Activated CD4-positive, alpha-beta T cell treated with anti-CD3 and anti-CD28 coated beads for 48 hours (primary cell): ENCODE data around the gene FAM8A1.
"Not testable (repeated sequence)": the region's sequence is repeated elsewhere in the genome, so short reads cannot be mapped to it uniquely, and the experiment has no call there.

Experiments
- DNase-seq: peaks from one replicate; pipeline ENCODE4 v3.0.0-alpha.2; 2020

Gene FAM8A1, protein sequence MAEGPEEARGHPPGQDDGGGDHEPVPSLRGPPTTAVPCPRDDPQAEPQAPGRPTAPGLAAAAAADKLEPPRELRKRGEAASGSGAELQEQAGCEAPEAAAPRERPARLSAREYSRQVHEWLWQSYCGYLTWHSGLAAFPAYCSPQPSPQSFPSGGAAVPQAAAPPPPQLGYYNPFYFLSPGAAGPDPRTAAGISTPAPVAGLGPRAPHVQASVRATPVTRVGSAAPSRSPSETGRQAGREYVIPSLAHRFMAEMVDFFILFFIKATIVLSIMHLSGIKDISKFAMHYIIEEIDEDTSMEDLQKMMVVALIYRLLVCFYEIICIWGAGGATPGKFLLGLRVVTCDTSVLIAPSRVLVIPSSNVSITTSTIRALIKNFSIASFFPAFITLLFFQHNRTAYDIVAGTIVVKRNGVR

DNA sequence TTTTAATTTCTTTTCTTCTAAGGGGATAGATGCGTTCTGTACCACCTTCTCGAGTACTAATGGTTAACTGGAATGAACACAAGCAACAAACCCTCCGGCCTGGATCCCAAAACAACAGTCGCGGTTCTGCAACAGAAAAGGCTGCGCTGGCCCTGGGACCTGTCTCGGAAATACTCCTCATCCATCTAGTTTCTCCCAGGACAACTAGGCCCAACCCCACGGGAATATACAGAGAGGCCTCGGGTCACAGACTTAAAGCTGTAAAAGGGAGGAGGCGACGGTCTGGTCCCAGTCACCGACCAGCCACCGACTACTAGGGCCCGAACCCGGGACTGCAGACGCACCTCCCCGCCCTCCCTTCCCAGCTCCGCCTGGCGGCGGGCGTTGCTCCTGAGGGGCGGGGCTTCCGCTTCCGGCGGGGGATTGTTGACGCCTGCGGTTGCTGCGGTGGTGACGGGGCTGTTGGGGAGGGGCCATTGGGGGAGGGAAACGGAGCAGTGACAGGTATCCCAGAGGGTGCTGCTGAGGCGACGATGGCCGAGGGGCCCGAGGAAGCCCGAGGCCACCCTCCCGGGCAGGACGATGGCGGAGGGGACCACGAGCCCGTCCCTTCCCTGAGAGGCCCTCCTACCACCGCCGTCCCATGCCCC is at the start of gene FAM8A1:
Gene FAM8A1 (plus strand): TSS at position 426 of the 650 bp plus-strand sequence. CDS start 108 bp downstream, at position 534.
- peak; percentile 98 for DNase-seq

DNA sequence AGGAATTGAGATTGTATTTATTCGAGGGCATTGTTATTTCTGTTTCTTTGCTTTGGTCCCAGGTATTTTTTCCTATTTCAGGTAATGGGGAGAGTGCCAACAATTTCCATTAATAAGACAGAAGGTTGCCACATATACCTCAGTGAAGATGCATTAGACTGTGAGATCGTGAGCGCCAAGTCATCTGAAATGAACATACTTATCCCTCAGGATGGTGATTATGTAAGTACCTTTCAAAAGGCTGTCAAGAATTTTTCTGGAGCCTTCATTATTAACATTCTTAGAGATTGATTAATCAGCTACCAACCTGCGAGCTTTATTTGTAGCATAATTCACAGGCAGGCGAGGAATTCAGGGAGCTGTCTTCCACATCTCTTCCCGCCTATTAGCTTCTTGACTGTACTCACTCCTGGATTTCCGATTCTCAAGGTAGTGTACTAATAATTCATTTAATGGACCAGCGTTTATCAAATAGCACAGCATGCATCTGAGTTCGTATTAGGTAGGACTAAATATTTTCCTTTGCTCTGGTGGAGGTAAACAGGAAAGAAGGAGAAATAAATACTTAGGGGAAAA is 48.6 kb upstream of the FAM8A1 start:
- DNase-seq: no peak

DNA sequence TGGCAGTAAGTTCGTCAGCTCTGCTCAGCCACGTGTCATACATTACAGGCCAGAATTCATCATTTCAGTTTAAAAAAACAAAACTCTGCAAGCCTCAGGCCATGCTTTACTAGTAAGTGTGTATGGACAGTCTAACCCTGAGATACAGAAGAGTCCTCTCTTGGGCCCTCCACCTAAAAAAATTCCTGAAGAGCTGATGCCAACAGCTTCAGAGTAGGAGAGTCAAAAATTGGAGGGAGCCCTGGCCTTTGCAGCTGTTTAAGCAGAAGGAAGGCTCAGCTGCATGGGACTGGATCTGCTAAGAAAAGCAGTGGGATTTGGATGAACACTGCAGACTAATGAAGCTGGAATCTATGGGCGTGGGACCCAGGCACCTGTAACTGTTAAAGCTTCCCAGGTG is 47.2 kb upstream of the FAM8A1 start:
- DNase-seq: no peak

DNA sequence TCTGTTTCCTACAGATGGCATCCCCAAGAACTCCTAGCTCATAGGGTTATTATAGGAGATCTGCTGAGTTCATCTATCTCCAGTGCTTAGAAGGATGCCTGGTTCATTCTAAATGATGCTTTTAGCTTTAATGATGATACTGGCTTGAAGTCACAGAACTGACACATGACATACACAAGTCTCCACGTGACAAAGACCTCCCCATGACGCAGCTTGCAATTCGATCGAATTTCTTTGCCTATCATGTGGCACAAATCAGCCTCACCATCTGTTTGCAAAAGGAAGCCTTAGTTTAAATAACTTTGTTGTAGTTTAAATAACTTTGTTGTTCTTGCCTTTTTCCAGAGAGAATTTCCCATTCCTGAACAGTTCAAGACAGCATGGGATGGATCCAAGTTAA is 44.1 kb upstream of the FAM8A1 start:
- no peak for DNase-seq

DNA sequence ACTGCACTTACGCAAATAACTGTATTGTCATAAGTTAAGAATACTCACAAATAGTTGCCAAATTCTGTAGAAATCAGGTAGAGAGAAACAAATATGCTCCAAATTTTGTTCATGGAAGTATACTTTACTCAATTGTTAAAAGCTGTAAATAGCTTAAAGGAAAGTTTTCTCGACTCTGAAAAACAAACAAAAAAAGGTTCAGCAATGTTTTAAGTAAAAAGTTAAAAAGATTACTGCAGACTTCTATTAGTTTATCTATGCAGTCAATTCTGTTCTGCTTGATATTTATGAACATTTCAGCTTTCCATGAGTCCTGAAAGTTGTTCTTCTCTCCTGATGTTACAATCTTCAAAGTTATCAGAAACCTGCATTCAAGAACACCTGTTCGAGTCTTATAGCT is 37.5 kb upstream of the FAM8A1 start:
- DNase-seq: no peak

DNA sequence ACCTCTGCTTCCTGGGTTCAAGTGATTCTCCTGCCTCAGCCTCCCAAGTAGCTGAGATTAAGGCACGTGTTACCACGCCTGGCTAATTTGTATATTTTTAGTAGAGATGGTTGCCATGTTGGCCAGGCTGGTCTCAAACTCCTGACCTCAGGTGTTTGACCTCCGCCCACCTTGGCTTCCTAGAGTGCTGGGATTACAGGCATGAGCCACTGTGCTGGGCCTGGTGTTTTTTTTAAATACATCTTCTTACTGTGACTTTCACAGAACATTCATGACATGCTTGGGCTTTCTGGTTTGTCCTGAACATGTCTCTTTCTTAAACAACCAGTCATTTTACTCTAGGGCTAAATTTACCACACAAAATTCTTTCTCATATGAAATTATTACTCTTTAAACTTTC is 34.7 kb upstream of the FAM8A1 start:
- no peak for DNase-seq

DNA sequence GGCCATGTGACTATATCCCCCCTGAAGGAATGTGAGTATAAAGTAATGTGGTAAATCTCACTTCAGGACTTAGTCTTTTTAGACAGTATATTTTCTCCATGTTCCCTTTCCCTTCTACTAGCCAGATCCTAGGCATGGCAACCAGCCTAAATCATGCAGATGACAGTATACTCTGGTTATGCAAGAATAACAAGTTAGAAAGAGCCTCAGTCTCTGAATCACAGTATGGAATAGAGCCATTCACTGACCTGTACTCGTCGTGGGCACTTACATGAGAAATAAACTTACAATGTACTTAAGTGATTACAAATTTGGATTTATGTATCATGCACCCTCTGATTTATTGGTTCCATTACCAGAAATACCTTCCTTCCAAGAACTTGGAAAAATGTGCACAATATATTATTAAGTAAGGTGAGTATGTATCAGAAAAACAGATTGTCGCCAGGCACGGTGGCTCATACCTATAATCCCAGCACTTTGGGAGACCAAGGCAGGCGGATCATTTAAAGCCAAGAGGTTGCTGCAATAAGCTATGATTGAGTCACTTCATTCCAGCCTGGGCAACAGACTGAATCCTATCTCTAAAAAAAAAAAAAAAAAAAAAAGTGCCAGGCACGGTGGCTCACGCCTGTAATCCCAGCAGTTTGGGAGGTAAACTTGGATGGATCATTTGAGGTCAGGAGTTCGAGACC is 25.1 kb upstream of the FAM8A1 start:
- DNase-seq: no peak

DNA sequence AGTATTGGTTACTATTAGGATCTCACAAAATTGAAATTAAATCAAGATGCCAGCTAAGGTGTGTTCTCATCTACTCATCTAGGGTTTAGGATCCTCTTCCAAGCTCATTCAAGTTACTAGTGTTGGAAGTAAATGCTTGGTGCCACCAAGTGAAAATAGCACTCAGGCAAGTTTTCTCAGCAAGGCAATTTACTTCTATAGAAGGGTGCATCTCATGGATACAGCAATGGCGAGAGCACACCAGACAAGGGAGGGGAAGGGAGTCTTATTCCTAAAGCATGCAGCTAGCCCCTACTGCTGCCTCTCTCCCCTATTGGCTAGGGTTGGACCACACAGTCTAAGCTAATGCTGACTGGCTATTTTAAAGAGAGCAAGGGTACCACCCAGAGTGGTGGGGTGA is 23.0 kb upstream of the FAM8A1 start:
- no peak for DNase-seq

DNA sequence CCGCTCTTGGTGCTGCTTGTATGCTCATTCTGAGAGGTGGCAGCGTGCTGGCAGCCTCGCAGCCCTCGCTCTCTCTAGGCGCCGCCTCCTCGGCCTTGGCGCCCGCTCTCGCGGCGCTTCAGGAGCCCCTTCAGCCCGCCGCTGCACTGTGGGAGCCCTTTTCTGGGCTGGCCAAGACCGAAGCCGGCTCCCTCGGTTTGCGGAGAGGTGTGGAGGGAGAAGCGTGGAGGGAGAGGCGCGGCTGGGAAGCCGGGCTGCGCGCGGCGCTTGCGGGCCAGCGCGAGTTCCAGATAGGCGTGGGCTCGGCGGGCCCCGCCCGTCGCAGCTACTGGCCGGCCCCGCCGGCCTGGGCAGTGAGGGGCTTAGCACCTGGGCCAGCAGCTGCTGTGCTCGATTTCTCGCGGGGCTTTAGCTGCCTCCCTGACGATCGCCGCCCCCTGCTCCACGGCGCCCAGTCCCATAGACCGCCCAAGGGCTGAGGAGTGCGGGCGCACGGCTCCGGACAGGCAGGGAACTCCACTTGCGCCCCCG is 19.5 kb upstream of the FAM8A1 start:
- peak; percentile 61 for DNase-seq

DNA sequence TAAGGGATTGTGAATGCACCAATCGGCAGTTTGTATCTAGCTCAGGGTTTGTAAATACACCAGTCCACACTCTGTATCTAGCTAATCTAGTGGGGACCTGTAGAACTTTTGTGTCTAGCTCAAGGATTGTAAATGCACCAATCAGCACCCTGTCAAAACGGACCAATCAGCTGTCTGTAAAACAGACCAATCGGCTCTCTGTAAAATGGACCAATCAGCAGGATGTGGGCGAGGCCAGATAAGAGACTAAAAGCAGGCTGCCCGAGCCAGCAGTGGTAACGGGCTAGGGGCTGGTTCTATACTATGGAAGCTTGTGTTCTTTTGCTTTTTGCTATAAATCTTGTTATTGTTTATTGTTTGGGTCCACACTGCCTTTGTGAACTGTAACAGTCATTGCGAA is 18.8 kb upstream of the FAM8A1 start:
- peak; percentile 24 for DNase-seq

DNA sequence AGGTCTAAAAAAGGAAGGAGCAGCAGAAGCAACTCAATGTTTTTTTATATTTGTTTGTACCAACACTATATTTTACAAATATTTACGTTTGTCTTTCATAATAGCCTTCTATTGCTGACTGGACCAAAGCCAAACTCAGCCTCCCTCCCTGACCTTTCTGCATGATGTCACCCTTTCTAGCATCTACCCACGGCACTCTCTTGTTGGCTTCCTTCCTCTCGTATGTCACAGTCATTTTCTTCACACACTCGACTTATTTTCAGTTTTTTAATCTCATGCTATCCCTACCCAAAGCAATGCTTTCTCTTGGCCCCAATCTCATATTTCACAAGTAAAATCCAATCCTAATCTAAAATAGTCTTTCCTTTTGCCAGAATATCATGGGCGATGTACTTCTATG is 16.3 kb upstream of the FAM8A1 start:
- DNase-seq: no peak

DNA sequence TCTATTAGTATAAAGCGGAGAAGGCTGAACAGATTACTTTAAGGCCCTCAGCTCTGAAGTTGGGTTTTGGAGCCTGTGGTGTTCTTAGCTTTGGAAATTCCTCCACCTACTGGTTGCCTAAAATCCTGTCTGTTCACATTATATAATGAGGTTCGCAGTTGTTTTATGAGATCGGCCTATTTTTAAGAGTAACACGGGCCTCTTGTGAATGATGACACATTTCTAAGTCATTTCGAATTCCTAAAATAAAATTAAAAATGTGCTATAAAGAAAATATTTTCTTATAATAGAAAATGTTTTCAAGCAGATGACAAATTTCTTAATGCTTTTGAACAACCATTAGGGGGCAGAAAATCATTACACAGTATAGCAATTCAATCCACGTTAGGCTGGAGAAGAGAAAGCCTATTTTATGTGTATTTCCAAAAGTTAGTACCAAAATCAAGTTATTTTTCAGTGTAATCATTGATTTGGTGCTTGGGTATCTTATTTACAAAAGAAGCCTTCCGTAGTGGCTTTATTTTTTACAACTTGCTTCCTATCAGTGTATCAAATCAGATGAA is 15.8 kb upstream of the FAM8A1 start:
- no peak for DNase-seq

DNA sequence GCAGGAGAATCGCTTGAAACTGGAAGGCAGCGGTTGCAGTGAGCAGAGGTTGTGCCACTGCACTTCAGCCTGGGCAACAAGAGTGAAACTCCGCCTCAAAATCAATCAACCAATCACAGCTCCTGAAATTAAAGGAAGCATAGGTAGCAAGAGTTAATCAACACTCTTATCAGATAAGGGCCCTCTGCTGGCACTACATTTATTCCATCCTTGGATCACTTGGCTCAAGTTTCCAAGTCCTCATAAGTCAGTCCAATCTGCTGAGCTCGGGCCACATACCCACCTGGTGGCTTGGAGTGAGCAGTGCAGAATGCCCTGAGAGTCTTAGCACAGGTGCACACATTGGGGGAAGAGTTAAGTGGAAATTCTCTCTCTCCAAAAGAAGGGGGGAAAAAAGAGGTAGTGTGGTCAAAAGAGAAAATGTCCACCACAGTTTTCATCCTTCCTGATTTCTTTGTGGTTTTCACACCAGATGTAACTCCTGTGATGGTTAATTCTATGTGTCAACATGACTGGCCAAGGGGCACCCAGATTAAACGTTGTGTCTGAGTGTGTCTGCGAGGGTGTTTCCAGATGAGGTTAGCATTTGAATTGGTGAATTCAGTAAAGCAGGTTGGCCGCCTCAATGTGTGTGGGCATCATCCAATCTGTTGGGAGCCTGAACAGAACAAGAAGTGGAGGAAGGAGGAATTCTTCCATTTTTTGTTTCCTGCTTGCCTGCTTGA is 14.2 kb upstream of the FAM8A1 start:
- peak; percentile 18 for DNase-seq

DNA sequence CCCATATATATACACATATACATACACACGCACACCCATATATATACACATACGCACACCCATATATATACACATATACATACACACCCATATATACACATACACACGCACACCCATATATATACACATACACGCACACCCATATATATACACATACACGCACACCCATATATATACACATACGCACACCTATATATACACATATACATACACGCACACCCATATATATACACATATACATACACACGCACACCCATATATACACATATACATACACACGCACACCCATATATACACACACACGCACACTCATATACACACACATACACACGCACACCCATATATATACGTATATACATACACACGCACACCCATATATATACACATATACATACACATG is 13.5 kb upstream of the FAM8A1 start:
- DNase-seq: not testable (repeated sequence)

DNA sequence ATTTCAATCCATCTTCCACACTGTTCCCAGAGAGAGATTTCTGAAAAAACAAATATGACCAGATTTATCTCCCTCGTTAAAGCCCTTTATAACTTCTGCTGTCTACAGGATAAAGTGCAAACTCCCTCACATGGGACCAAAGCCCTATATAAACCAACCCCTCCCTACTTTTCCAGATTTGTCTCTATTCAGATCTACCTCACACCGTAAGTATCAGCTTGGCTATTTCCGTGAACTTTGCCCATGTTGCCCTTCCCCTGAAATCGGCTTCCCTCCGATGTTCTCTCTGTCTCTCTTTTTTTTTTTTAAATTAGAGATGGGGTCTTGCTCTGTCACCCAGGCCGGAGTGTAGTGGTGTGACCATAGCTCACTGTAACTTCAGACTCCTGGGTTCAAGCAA is 12.1 kb upstream of the FAM8A1 start:
- DNase-seq: no peak

DNA sequence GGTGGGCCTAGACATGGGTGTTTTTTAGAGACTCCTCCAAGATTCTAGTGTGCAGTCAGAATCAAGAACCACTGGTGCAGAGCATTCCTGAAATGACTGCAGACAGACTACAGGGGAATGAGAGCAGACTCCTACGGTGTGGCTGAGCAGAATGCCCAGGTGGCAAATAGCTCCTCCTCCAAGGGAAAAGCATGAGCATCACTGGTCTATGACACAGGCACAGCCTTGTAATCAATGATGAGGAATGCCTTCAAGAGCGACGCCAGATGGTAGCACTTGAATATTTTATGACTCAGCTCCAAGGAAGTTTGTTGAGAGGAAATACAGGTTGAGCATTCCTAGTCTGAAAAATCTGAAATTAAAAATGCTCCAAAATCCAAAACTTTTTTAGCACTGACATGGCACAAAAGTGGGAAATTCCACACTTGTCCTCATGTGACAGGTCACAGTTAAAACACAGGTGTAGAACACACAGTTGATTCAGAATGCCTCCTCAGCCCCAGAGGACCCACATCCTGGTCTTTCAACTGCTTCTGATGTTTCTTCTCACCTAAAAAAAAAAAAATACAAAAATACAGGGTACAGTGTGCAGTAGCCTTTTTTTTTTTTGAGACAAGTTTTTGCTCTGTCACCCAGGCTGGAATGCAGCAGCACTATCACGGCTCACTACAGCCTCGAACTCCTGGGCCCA is 10.6 kb upstream of the FAM8A1 start:
- DNase-seq: peak; percentile 19

DNA sequence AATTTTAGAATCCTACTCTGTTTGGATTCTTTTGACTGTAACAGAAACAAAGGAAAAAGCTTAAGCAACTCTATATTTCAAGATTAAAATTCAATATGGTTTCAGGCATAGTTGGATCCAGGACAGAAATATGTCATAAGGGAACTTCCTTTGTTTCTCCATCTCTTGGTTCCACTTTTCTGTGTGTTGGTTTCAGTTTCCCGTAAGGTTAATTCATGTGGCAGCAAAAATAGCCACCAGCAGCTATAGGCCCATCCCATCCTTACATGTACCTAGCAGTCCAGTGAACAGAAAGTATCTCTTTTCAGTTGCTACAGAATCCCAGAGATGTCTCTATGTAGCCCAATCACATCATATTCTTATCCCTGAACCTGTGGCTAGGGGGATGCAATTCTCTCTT is 8.8 kb upstream of the FAM8A1 start:
- no peak for DNase-seq

DNA sequence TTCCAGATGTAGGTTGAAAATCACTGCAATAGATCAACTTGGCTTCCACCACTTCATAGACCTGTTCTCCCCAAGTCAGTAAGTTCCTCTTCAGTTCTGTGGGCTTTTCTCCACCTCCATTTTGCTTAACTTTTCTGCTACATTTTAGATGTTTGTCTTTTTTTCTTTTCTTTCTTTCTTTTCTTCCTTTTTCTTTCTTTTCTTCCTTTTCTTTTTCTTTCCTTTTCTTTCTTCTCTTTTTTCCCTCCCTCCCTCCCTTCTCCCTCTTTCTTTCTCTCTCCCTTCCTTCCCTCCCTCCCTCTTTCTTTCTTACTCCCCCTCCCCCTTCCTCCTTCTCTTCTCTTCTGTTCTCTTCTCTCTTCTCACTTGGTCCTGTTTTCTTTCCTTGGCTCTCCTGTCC is 6.9 kb upstream of the FAM8A1 start:
- no peak for DNase-seq

DNA sequence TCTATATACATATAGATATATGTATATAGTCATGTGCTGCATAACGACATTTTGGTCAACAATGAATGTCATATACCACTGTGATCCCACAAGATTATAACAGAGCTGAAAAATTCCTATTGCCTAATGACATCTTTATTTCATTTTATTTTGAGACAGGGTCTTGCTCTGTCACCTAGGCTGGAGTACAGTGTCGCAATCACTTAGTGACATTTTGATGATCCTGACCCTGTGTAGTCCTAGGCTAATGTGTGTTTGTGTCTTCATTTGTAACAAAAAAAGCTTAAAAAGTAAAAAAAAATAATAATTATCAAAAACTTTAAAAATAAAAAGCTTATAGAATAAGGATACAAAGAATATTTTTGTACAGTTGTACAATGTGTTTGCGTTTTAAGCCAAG is 4.0 kb upstream of the FAM8A1 start:
- no peak for DNase-seq

DNA sequence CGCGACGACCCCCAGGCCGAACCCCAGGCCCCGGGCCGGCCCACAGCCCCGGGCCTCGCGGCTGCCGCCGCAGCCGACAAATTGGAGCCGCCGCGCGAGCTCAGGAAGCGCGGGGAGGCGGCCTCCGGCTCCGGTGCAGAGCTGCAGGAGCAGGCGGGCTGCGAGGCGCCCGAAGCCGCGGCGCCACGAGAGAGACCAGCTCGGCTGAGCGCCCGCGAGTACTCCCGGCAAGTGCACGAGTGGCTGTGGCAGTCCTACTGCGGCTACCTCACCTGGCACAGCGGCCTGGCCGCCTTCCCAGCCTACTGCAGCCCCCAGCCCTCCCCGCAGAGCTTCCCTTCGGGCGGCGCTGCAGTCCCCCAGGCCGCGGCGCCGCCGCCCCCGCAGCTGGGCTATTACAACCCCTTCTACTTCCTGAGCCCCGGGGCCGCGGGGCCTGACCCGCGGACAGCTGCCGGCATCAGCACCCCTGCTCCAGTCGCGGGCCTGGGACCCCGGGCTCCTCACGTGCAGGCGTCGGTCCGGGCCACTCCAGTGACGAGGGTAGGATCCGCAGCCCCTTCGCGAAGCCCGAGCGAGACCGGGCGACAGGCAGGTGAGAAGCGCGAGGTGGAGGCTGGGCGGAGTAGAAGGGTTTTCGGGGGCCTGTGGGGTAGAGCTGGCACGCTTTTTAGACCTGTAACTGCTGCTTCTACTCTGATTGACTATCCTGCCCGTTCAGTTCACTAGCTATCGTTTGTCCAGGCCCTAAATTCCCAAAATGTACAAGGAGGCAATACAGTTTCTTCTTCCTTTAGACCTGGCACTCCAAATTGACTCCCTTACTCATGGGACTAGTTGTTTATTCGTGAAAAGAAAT is 654 bp downstream of the FAM8A1 start:
- DNase-seq: peak; percentile 58

DNA sequence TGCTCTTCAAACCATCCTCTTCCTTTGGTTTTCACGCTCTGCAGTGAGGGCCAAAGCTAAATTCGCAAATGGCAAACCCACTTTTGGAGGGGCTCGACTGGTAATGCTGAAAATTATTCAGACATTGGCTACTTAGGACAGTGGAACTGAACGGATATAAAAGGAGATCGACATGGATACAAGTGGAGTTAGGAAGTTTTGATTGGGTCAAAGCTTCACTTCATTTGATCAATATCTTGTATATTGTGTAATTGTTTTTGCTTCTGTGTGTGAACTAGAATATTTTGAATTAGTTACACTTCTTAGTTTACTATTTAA is 1.2 kb downstream of the FAM8A1 start:
- no peak for DNase-seq
